HG03457 (cell line): ENCODE results near the gene NAA10.

ENCODE experiments used
- ATAC-seq: cut with Tn5 transposase; IDR thresholded peaks from one replicate; pipeline ENCODE4 v1.9.1; 2021; ENCODE audit warnings: moderate number of reproducible peaks; ENCODE audit not compliant: unreplicated experiment

Gene NAA10

DNA sequence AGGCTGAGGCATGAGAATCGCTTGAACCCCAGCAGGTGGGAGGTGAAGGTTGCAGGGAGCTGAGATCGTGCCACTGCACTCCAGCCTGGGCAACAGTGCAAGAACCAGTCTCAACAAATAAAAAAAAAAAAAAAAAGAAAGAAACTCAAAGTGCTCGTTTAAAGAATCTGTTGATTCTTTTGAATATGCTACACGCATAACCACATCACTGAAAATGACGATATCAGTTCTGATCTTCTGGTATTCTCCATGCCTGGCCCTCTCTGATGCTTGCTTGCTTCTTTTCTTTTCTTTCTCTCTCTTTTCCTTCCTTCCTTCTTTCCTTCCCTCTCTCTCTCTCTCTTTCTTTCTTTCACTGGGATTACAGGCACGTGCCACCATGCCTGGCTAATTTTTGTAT is 23.0 kb downstream of the NAA10 start:
- ATAC-seq, result no peak

DNA sequence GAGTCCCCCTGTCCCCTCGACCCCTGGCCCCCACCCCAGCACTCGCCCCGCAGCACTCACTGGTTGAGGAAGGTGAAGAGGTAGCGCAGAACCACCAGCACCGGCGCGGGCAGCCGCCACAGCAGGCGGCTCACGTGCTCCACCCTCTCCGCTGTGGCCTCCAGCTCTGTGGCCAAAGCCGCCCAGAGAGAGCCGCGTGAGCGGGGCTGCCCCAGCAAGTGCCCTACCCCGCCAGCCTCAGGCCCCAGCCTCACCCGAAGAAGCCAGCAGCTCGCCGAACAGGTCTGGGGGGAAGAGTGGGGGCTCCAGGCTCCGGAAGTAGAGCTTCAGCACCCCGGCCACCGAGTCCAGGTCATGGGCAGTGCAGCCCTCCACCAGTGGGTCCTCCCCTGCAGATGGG is 24.4 kb downstream of the NAA10 start:
- ATAC-seq, result no peak

DNA sequence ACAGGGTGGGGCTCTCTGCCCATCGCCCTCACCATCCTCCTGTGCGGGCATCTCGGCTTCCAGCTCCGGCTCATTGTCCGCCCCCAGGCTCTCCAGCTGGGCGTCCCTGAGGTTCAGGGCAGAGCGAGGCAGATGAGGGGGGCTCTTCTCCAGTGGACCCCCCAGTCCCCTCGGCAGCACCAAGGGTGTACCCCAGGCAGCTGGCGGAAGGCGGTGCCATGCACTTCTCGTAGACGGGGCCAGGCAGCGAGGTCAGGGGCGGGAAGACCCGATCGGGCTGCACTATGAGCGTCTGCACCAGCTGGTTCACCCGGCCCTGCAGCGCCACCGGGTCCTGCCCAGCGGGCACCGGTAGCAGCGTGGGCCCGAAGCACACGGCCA is 24.9 kb downstream of the NAA10 start:
- no peak for ATAC-seq

DNA sequence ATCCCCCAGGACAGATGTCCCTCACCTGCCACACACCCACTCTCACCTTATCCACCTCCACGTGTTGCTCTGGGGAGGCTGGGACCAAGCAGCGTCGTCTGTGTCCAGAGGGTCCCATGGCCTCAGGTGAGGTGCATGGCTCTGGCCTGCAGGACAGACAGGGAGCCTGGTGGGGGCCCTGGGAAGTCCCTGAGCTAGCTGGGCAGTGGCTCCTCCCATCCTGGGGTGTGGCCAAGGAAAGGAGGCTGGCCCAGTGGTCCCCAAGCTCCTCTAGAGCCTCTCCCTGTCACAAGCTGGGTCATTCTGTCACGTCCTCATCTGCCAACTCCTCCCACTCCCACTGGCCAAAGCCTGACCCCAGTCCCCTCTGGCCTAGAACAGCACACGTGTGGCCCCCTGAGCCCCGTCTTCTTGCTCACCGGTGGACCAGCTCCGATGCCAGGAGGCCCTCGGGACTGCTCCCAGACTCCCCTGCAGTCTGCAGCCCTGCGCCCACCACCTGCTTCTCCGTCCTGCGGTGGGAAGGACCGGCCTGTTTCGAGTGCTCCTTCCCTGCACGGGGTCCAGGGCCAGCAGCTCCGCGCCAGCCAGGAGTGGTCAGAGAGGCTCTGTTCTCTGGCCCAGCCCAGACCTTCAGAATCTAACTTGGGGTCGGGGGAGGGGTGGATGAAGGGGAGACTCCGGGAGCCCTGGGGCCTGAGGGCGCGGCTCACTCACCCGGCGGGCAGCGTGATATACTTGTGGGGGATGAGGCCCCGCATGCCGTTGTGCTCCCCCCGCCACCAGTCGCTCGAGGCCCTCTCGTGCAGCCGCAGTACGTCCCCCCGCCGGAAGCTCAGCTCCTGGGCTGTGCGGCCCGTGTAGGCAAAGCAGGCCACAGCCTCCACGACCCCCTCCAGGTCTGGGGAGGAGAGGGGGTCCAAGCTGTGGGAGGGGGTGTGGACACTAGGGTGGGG is 25.5 kb downstream of the NAA10 start:
- no peak for ATAC-seq

DNA sequence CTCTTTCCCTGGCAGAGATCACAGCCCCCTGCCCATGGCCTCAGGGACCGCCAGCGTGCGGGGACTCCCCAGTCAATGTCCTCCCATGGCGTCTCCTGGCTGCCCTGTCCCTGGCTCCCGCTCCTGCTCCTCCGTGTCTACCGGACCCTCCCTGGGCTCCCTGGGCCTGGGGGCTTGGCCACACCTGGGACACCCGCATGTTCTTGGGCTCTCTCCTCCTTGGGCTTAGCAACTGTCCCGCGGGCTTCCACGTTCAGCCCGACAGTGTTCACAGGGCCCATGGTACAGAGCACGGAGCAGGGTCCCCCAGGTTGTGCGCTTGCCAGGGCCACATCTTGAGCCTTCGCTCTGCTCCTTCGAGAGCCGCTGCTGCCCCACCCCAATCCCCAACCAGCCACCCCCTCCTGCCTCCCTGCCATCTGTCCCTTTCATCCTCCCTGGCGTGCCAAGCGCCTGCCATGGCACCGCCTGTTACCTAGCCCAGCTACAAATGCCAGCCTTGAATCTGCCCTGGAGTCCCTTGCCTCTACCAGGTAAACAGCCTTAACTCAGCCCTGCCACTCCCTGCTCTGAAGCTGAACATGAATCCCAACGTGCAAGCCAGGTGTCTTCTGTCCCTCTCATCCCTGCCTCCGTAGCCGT is 26.5 kb downstream of the NAA10 start:
- ATAC-seq, result no peak

DNA sequence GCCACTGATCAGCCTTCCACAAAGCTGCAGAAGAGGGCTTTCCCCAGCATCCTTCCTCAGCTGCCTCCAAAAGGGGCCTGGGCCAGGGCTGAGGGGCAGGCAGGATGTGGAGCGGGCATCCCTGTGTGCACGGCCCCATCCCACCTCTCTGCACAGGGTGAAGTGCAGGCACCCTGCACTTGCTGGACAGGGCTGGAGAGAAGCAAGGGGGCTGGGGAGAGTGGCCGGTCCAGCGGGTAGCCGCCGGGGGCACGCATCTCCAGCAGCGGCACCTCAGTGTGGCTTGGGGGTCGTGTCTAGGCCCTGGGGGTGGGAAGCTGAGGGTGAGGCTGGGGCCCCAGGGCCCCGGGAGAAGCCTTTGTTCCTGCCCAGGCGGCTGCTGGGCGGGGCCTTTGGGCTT is 27.4 kb downstream of the NAA10 start:
- ATAC-seq, result no peak

DNA sequence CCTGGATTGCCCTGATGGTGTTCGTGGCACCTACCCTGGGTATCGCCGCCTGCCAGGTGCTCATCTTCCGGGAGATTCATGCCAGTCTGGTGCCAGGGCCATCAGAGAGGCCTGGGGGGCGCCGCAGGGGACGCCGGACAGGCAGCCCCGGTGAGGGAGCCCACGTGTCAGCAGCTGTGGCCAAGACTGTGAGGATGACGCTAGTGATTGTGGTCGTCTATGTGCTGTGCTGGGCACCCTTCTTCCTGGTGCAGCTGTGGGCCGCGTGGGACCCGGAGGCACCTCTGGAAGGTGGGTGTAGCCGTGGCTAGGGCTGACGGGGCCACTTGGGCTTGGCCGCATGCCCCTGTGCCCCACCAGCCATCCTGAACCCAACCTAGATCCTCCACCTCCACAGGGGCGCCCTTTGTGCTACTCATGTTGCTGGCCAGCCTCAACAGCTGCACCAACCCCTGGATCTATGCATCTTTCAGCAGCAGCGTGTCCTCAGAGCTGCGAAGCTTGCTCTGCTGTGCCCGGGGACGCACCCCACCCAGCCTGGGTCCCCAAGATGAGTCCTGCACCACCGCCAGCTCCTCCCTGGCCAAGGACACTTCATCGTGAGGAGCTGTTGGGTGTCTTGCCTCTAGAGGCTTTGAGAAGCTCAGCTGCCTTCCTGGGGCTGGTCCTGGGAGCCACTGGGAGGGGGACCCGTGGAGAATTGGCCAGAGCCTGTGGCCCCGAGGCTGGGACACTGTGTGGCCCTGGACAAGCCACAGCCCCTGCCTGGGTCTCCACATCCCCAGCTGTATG is 28.5 kb downstream of the NAA10 start:
- no peak for ATAC-seq

DNA sequence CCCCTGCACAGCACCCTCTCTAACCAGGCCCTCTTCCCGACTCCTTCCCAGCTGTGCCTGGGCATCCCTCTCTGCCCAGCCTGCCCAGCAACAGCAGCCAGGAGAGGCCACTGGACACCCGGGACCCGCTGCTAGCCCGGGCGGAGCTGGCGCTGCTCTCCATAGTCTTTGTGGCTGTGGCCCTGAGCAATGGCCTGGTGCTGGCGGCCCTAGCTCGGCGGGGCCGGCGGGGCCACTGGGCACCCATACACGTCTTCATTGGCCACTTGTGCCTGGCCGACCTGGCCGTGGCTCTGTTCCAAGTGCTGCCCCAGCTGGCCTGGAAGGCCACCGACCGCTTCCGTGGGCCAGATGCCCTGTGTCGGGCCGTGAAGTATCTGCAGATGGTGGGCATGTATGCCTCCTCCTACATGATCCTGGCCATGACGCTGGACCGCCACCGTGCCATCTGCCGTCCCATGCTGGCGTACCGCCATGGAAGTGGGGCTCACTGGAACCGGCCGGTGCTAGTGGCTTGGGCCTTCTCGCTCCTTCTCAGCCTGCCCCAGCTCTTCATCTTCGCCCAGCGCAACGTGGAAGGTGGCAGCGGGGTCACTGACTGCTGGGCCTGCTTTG is 29.2 kb downstream of the NAA10 start:
- ATAC-seq, result no peak

DNA sequence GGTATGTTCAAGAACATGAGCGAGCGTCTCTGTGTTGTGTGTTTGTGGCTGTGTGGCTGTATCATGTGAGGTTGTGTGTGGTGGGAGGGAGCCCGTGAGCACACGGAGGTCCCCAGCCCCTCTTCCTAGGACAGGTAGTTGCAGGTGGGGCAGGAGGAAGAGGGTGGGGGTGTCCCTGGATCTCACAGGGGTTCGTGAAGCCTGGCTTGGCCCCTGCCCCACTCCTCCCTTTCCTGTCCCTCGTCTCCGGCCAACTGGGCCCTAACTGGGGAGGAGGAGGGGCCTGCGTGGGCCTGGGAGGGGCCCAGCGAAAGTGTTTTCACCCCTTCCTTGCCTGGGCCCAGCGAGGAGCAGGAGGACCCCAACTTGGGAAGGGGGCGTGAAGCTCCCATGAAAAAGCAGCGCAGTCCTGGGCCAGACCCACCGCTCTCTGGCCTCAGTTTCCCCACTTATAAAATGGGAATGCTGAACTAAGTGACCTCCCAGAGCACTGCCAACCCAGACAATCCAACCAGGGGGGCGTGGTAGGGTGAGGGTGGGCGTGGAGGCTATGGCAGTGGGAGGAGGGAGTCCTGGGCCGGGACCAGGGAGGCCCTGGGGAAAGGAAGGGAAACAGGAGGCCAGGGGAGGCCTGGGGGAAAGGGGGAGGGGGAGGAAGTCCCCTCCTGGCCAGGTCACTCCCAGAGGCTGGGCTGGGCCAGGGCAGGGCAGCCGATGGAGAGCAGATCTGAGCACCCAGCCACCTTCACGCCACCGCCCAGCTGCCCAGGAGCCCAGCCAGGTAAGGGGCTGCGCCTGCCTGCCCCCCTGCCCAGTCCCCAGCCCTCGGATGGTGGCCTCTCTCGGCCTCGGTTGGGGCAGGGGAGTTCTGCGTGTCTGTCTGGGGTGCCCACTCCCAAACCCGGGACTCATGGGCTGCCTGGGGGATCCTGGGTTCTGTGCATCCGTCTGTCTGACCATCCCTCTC is 30.6 kb downstream of the NAA10 start, which contains the start of gene AVPR2:
Gene AVPR2 (plus strand): TSS at position 683 of the 967 bp plus-strand sequence. CDS start 473 bp downstream, outside the sequence.
- no peak for ATAC-seq

DNA sequence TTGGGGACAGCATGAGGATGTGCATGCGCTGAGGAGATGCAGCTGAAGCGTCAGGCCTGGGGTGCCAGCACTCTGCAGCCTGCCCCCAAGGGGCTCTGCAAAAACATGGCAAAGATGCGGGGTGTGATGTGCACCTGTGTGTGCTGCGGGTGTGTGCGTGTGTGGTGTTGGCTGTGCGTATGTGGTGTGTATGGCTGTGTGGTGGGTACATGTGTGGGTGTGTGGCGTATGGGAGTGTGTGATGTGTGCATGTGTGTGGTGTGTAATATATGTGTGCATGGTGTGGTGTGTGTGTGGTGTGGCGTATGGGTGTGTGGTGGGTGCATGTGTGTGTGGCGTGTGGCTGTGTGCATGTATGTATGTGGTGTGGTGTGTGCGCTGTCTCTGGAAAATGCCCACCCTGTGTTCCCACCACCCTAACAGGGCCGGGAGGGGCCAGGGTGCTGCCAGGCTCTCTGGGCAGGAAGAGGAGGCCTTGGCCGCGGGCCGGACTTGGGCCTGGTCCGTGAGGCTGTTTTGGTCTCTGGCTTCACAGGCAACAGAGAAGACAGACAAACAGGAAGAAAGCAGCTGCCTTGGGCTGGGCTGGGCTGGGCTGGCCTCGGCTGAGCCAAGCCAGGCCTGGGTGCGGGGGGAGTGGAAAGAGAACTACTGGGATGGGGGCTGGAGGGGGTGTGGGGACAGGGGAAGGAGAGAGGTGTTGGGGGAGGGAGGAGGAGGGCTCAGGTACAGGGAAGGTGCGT is 31.4 kb downstream of the NAA10 start:
- no peak for ATAC-seq

DNA sequence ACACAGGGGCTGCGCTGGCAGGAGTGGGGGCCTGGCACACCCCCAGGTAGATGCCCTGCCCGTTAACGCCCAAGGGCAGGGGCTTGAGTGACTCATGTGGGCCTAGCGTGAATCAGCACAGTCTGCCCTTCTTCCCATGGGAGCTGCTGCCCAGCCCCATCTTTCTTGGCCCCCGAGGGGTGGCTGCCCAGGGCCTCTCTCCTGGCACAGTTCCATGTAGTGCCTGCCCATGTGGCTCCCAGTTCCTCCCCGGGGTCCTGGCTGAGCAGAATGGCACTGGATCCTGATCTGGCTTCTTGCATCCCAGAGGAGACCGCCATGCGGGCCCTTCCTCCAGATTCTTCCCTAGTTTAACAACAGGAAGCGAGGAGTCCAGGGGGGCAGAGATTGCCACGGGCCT is 32.5 kb downstream of the NAA10 start:
- ATAC-seq, result no peak

DNA sequence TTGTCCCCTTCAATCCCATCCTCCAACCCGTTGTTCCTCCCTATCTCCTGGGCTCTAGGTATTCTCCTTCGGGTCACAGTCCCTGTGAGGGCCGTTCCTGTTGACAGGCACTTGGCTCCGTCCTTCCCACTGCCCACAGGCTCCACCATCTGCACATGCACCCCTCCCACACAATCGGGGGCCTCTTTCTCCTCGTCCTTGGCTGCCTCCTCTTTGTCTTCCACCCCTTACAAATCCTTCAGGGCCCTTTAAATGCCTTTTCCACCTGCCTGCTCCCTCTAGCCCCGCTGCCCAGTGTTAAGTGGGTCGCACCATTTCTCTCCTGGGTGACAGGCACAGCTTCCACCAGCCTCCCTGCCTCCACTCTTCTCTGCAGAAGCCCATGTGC is 33.1 kb downstream of the NAA10 start:
- no peak for ATAC-seq

DNA sequence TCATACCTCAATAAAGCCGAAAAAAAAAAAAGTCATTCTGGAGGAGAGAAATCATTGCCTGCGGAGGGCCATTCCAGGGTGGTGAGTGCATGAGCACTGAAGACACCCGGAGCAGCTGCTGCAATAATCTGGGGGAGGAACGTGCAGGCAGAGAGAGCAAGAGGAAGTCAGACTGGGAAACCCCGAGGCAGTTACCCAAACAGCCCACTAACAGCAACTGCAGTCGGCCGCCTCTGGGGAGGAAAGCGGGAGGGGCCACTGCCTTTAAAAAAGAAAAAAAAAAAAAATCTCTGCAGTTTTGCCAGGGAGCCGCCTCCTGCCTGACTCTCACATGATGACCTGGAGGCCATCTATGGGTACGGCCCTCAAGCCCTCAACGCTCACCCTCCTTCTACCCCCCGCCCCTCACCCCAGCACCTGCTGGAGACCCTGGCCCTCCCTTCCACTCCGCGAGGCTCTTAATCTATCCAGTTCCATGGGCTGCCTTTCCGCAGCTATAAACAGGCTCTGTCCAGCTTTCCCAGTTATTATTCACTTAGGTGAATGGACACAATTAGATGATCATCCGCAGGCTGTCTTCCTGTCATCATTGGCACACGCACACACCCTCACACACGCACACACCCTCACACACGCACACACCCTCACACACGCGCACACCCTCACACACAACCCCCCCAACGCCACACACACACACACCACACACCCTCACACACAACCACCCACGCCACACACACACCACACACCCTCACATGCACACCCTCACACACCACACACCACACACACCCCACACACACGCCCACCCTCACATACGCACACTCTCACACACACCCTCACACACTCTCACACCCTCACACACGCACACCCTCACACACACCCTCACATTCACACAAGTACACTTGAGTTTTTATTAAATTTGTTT is 33.7 kb downstream of the NAA10 start:
- no peak for ATAC-seq

DNA sequence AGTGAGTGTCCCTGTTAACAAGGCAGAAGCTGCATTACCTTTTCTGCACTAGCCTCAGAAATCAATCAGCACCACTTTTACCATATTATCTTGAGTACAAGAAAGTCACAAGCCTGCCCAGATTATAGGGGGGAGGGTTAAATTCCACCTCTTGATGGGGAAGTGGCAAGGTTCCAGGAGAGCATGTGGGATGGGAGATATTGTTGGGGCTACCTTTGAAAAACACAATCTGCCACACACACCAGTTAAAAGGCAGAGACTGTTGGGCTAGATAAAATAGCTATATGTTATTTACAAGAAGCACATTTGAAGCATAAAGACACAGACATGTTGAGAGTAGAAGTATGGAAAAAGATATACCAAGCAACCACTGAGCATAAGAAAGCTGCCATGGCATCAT is 36.9 kb downstream of the NAA10 start:
- ATAC-seq, result no peak

DNA sequence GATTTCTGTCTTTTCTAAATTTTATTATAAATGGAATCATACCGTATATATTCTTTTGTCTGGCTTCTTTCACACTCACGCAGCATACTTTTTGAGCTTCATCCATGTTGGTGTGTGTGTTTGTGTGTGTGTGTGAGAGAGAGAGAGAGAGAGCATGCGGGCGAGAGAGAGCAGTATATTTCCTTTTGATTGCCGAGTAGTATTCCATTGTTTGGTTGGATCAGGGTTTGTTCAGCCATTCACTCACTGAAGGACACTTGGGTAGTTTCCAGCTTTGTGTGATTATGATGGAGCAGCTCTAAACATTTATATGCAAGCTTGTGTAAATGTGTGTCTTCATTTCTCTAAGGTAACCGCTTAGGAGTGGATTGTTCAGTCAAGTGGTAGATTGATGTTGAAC is 45.7 kb downstream of the NAA10 start:
- no peak for ATAC-seq

DNA sequence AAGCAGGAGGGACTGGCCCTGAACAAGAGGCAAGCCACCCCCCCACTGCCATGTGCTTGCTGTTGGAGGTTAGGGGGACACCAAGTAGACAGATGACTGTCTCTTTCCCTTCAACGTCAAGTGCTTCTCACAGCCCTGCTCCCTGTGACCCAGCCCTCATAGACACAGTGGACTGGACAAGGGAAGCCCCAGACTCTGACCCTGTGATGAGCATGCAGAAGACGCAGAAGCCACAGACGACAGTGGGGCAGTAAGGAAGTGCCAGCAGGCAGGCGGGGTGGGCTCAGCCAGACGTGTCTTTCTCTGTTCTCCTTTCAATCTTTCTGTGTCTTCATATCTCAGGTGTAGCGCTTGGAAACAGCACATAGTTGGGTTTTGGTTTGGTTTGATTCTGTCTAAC is 46.5 kb downstream of the NAA10 start:
- ATAC-seq, result no peak

DNA sequence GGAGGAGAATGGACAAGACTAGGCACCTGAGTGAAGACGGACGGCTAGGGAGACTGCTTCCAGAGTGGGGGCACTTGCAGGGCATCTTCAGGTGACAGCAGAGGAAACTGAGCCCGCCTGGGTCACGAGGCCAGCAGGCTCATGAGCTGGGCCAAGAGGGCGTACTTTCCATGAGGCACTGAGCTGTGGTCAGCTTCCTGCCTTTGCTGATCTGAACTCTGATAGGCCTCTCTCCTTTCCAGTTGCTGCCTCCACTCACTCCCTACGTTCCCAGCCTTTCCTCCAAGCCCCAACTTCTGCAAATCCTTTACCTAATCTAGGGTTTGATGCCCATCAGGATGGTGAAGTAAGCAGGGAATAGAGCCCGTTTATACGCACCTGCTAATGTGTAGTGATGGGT is 47.5 kb downstream of the NAA10 start:
- ATAC-seq, result no peak

DNA sequence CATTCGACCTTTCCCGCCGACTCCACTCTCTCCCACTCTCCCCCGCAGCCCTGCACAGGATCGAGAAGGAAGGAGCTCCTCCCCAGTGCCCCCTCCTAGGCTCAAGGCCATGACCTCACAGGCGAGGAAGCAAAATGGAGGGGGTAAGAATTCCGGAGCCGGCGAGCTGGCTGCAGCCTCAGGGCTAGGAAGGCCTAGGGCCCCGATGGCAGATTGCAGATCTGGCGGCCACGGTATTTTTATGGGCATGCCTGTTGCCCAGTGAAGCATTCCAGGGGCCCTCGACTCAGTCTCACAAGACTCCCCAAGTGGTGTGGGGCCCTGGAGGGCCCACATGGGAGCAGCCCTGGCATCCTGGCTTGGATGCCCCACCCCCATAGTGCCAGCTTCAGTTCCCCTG is 47.9 kb downstream of the NAA10 start:
- no peak for ATAC-seq
